HCT116 (cell line): Measurements from ENCODE around the gene RMI2. TPM values are rescaled to one million over a fixed set of nuclear protein-coding genes. Genes with fewer than 3 reads are reported as not detected.

ENCODE experiments used
- ATAC-seq: fragments of 200-7000 bp; cut with Tn5 transposase; 2 replicates; pipeline ENCODE4 v1.9.1; 2020; ENCODE audit warnings: mild to moderate bottlenecking, moderate library complexity
- BruUV-seq: library from RNA; stranded (reverse); fragments of 400-500 nt; replicated peaks from 2 replicates; lab custom pipeline; 2021; lab: Mats Ljungman, UMichigan
- CTCF ChIA-PET: fragments of 300-600 bp; sonication (Branson Sonifier 250); formaldehyde crosslinking; loops from one replicate; lab custom pipeline; 2021; ENCODE audit warnings: antibody characterized with exemption; lab: Charles Lee
- POLR2A ChIA-PET: fragments of 300-600, 350-600 bp; sonication (Branson Sonifier 250); formaldehyde crosslinking; loops from one replicate; lab custom pipeline; 2021; ENCODE audit warnings: antibody characterized with exemption; lab: Charles Lee
- RAD21 ChIA-PET, 2 experiments: fragments of 300-600 bp; sonication (Branson Sonifier 250); formaldehyde crosslinking; loops; one replicate each; lab custom pipeline; 2023; ENCODE audit warnings: low total read pairs in 2 of 2; ENCODE audit not compliant: uncharacterized antibody in 2 of 2, unreplicated experiment in 2 of 2, low non-redundant PET in 1 of 2; lab: Charles Lee
- DNase-seq: peaks from one replicate; pipeline ENCODE4 v3.0.0-alpha.2; 2010; ENCODE audit warnings: low read depth, low spot score
- H2AFZ ChIP-seq: fragments of 200-600 bp; shearing (Covaris generic), sonication (generic); 2 replicates; pipeline ENCODE4 v1.6.1; 2017; ENCODE audit warnings: low read depth, mixed run types, mixed read lengths, antibody characterized with exemption, low read length; ENCODE audit not compliant: poor library complexity, severe bottlenecking
- H3K27ac ChIP-seq: 2 replicates; pipeline ENCODE4 v1.5.1; 2012; ENCODE audit warnings: low read depth, low read length
- H3K27me3 ChIP-seq: fragments of 200-600 bp; sonication (generic); 2 replicates; pipeline ENCODE4 v1.6.1; 2016; ENCODE audit warnings: mixed run types, low read length, mixed read lengths; ENCODE audit not compliant: insufficient read depth
- H3K36me3 ChIP-seq, 2 experiments: fragments of 200-500 bp in 1 of 2; fragments of 200-600 bp in 1 of 2; sonication (Bioruptor generic) in 1 of 2; sonication (generic) in 1 of 2; 2 replicates each; pipeline versions ENCODE4 v1.5.1 to v1.6.1; 2014 to 2016; ENCODE audit warnings: low read length in 2 of 2, inconsistent platforms in 1 of 2, mixed read lengths in 1 of 2, mixed run types in 1 of 2; ENCODE audit not compliant: insufficient read depth in 2 of 2, control insufficient read depth in 1 of 2
- H3K4me1 ChIP-seq, 2 experiments: fragments of 200-600 bp in 1 of 2; sonication (generic) in 1 of 2; 2 replicates each; pipeline versions ENCODE4 v1.5.1 to v1.6.1; 2012 to 2017; ENCODE audit warnings: low read length in 2 of 2, inconsistent platforms in 1 of 2, mild to moderate bottlenecking in 1 of 2, mixed read lengths in 1 of 2, mixed run types in 1 of 2, moderate library complexity in 1 of 2; ENCODE audit not compliant: insufficient read depth in 2 of 2, control insufficient read depth in 1 of 2
- H3K4me2 ChIP-seq: fragments of 200-600 bp; sonication (generic); 2 replicates; pipeline ENCODE4 v1.6.1; 2017; ENCODE audit warnings: mixed run types, low read length, mixed read lengths
- H3K4me3 ChIP-seq, 2 experiments: fragments of 200-600 bp in 1 of 2; sonication (generic) in 1 of 2; replicated peaks in 1 of 2; 2 replicates each; pipeline ENCODE4 v1.5.1; 2011 to 2016; ENCODE audit warnings: low read length in 2 of 2, control low read depth in 1 of 2, low read depth in 1 of 2, mild to moderate bottlenecking in 1 of 2, mixed read lengths in 1 of 2, mixed run types in 1 of 2
- H3K79me2 ChIP-seq: fragments of 200-600 bp; sonication (generic); 2 replicates; pipeline ENCODE4 v1.6.1; 2017; ENCODE audit warnings: mild to moderate bottlenecking, mixed run types, low read length, moderate library complexity, mixed read lengths; ENCODE audit not compliant: insufficient read depth
- H3K9ac ChIP-seq: fragments of 200-600 bp; sonication (generic); 2 replicates; pipeline ENCODE4 v1.6.1; 2016; ENCODE audit warnings: low read length, mixed read lengths
- H3K9me2 ChIP-seq: fragments of 200-600 bp; sonication (generic), shearing (Covaris generic); 2 replicates; pipeline ENCODE4 v1.6.1; 2017; ENCODE audit warnings: mixed run types, mild to moderate bottlenecking, moderate library complexity; ENCODE audit not compliant: insufficient read depth
- H3K9me3 ChIP-seq, 2 experiments: fragments of 200-500 bp in 1 of 2; fragments of 200-600 bp in 1 of 2; sonication (Bioruptor generic) in 1 of 2; sonication (generic) in 1 of 2; 2 replicates each; pipeline ENCODE4 v1.6.1; 2014 to 2017; ENCODE audit warnings: low read length in 2 of 2, mixed read lengths in 2 of 2, inconsistent platforms in 1 of 2, low read depth in 1 of 2, mild to moderate bottlenecking in 1 of 2, mixed run types in 1 of 2, moderate library complexity in 1 of 2; ENCODE audit not compliant: control insufficient read depth in 1 of 2, insufficient read depth in 1 of 2
- H4K20me1 ChIP-seq: fragments of 200-600 bp; sonication (generic), shearing (Covaris generic); 2 replicates; pipeline ENCODE4 v1.6.1; 2017; ENCODE audit warnings: mixed run types, mild to moderate bottlenecking, moderate library complexity; ENCODE audit not compliant: insufficient read depth
- CBX3 ChIP-seq: IDR thresholded peaks from 2 replicates; pipeline ENCODE4 v1.6.1; 2012; ENCODE audit warnings: low read depth
- EGR1 ChIP-seq: IDR thresholded peaks from 2 replicates; pipeline ENCODE4 v1.6.1; 2012; ENCODE audit warnings: low read depth
- ELF1 ChIP-seq: IDR thresholded peaks from 2 replicates; pipeline ENCODE4 v1.6.1; 2012; ENCODE audit warnings: low read depth, borderline replicate concordance
- EZH2 ChIP-seq: fragments of 200-600 bp; sonication (generic); IDR thresholded peaks from 2 replicates; pipeline ENCODE4 v1.6.1; 2017; ENCODE audit warnings: antibody characterized with exemption, mixed run types
- JUND ChIP-seq: IDR thresholded peaks from 2 replicates; pipeline ENCODE4 v1.6.1; 2012
- MAX ChIP-seq: IDR thresholded peaks from 2 replicates; pipeline ENCODE4 v1.6.1; 2012
- POLR2A ChIP-seq: IDR thresholded peaks from 2 replicates; pipeline ENCODE4 v1.7.0; 2011; ENCODE audit warnings: borderline replicate concordance; ENCODE audit not compliant: insufficient read depth, insufficient read length; ENCODE audit errors: extremely low read depth
- POLR2AphosphoS5 ChIP-seq: IDR thresholded peaks from 2 replicates; pipeline ENCODE4 v1.6.1; 2011; ENCODE audit warnings: mild to moderate bottlenecking, low read depth, low read length, moderate library complexity
- SIN3A ChIP-seq: IDR thresholded peaks from 2 replicates; pipeline ENCODE4 v1.6.1; 2012; ENCODE audit warnings: low read depth
- SP1 ChIP-seq: IDR thresholded peaks from 2 replicates; pipeline ENCODE4 v1.6.1; 2012; ENCODE audit warnings: low read depth
- SRF ChIP-seq: IDR thresholded peaks from 2 replicates; pipeline ENCODE4 v1.6.1; 2012; ENCODE audit warnings: low read depth
- TCF7L2 ChIP-seq: IDR thresholded peaks from 2 replicates; pipeline ENCODE4 v1.7.0; 2011; ENCODE audit warnings: borderline replicate concordance, inconsistent platforms; ENCODE audit not compliant: insufficient read depth, insufficient read length; ENCODE audit errors: extremely low read depth
- YY1 ChIP-seq: IDR thresholded peaks from 2 replicates; pipeline ENCODE4 v1.6.1; 2011; ENCODE audit warnings: low read length, low read depth, moderate library complexity, mild to moderate bottlenecking; ENCODE audit not compliant: insufficient replicate concordance; ENCODE audit errors: extremely low read depth
- ZFX ChIP-seq: fragments of 450-650 bp; IDR thresholded peaks from 2 replicates; pipeline ENCODE4 v1.6.1; 2017
- ZNF274 ChIP-seq: fragments of 200-500 bp; sonication (Bioruptor generic); IDR thresholded peaks from 2 replicates; pipeline ENCODE4 v1.6.1; 2014; ENCODE audit warnings: mild to moderate bottlenecking, low read depth, low read length, inconsistent platforms
- intact Hi-C: fragments of 100-400 bp; cut with micrococcal nuclease; formaldehyde crosslinking; loops from 2 replicates; pipeline ENCODE4 v1.10.0; 2022
- total RNA-seq: library from RNA; stranded (reverse); gene quantifications from one replicate; pipeline ENCODE4 v1.2.1, GENCODE V29; 2021; ENCODE audit not compliant: unreplicated experiment
- TF ChIP-seq, protein P1 (sequence below): IDR thresholded peaks from 2 replicates; pipeline ENCODE4 v1.6.1; 2012
- TF ChIP-seq, protein P2 (sequence below): IDR thresholded peaks from 2 replicates; pipeline ENCODE4 v1.6.1; 2011; ENCODE audit warnings: mild to moderate bottlenecking, low read length, moderate library complexity; ENCODE audit not compliant: insufficient replicate concordance; ENCODE audit errors: extremely low read depth
- TF ChIP-seq, protein P3 (sequence below), 3 experiments: fragments of 200-600 bp in 1 of 3; sonication (generic) in 1 of 3; IDR thresholded peaks in 2 of 3; conservative IDR thresholded peaks in 1 of 3; 2 replicates each; pipeline ENCODE4 v1.5.1; 2012 to 2017; ENCODE audit warnings: low read depth in 2 of 3, low read length in 2 of 3, antibody characterized with exemption in 1 of 3, borderline replicate concordance in 1 of 3, control low read depth in 1 of 3, mild to moderate bottlenecking in 1 of 3, mixed read lengths in 1 of 3, mixed run types in 1 of 3, moderate library complexity in 1 of 3; ENCODE audit not compliant: insufficient read depth in 1 of 3

Gene RMI2
- total RNA-seq, 1 experiment from 2014 or later, result 19.9 TPM

GRCh38 chr16:11398136-11398535 lies 52.9 kb downstream of the RMI2 start:
- no peak overlapping the region for H3K4me2 ChIP-seq
- ATAC-seq (no peak), DNase-seq (no peak)
- no peaks in the 10 kb centered on the region for H4K20me1 ChIP-seq
- no peak overlapping the region for H2AFZ ChIP-seq
- no peak overlapping the region for H3K4me3 ChIP-seq
- 0 out of 4 replicates have a peak, but pooled peaks cover 0 to 2% of the 10 kb centered on the region in 2 experiments for H3K4me1 ChIP-seq
- no peaks in the 10 kb centered on the region for H3K9me2 ChIP-seq
- BruUV-seq, result no TSS peak
- H3K9ac ChIP-seq, result no peak overlapping the region
- H3K9me3 ChIP-seq, result no peaks in the 10 kb centered on the region
- TF ChIP-seq EZH2 (no peak), POLR2A (no peak), MAX (no peak), SP1 (no peak), TCF7L2 (no peak), SIN3A (no peak), ZFX (no peak), YY1 (no peak), ELF1 (no peak), JUND (no peak), SRF (no peak), POLR2AphosphoS5 (no peak), ZNF274 (no peak), EGR1 (no peak), CBX3 (no peak)
- TF ChIP-seq, protein P1, sequence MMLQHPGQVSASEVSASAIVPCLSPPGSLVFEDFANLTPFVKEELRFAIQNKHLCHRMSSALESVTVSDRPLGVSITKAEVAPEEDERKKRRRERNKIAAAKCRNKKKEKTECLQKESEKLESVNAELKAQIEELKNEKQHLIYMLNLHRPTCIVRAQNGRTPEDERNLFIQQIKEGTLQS, result no peak
- TF ChIP-seq, protein P2, sequence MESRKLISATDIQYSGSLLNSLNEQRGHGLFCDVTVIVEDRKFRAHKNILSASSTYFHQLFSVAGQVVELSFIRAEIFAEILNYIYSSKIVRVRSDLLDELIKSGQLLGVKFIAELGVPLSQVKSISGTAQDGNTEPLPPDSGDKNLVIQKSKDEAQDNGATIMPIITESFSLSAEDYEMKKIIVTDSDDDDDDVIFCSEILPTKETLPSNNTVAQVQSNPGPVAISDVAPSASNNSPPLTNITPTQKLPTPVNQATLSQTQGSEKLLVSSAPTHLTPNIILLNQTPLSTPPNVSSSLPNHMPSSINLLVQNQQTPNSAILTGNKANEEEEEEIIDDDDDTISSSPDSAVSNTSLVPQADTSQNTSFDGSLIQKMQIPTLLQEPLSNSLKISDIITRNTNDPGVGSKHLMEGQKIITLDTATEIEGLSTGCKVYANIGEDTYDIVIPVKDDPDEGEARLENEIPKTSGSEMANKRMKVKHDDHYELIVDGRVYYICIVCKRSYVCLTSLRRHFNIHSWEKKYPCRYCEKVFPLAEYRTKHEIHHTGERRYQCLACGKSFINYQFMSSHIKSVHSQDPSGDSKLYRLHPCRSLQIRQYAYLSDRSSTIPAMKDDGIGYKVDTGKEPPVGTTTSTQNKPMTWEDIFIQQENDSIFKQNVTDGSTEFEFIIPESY, result no peak
- TF ChIP-seq, protein P3, sequence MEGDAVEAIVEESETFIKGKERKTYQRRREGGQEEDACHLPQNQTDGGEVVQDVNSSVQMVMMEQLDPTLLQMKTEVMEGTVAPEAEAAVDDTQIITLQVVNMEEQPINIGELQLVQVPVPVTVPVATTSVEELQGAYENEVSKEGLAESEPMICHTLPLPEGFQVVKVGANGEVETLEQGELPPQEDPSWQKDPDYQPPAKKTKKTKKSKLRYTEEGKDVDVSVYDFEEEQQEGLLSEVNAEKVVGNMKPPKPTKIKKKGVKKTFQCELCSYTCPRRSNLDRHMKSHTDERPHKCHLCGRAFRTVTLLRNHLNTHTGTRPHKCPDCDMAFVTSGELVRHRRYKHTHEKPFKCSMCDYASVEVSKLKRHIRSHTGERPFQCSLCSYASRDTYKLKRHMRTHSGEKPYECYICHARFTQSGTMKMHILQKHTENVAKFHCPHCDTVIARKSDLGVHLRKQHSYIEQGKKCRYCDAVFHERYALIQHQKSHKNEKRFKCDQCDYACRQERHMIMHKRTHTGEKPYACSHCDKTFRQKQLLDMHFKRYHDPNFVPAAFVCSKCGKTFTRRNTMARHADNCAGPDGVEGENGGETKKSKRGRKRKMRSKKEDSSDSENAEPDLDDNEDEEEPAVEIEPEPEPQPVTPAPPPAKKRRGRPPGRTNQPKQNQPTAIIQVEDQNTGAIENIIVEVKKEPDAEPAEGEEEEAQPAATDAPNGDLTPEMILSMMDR (IDR thresholded peaks at IDR 0.05 in 2 of 3, conservative IDR thresholded peaks at IDR 0.05 in 1 of 3; ENCODE audit: borderline replicate concordance in 1 of 3, insufficient read depth in 1 of 3, low read depth in 2 of 3, low read length in 2 of 3), result no peak
- intact Hi-C loops, result loop anchor here (5.0 kb wide), 1 partner anchor 669 kb away; no protein-coding TSS in a partner anchor
- H3K79me2 ChIP-seq, result no peaks in the 10 kb centered on the region
- CTCF ChIA-PET, result interaction anchor here (1.5 kb wide), 1 partner anchor 669 kb away, joined by 4 read pairs; no protein-coding TSS in a partner anchor
- no peaks in the 10 kb centered on the region for H3K27me3 ChIP-seq
- POLR2A ChIA-PET, result no interaction called here
- no peak overlapping the region for H3K27ac ChIP-seq
- no peaks in the 10 kb centered on the region for H3K36me3 ChIP-seq
- RAD21 ChIA-PET, result no interaction called here
